NOMO-1 treated with dmso at 0.1 percent for 144 hours (cell line): Measurements from ENCODE around the gene UBAP2.

Experiments
- DNase-seq: peaks from one replicate; lab custom pipeline; 2025; ENCODE audit not compliant: unreplicated experiment; lab: John Stamatoyannopoulos, UW

UBAP2 gene

GRCh38 chr9:34048727-34049629, at the start of gene UBAP2:
Gene UBAP2 (minus strand): TSS chr9:34048887. CDS start chr9:34017148, 31,739 bp downstream.
- peak; percentile 97 for DNase-seq

- no peak for DNase-seq
Observed at GRCh38 chr9:34098307-34098706, 49.6 kb upstream of the UBAP2 start.

- DNase-seq = no peak
Observed at GRCh38 chr9:34097865-34098264, 49.2 kb upstream of the UBAP2 start.

- DNase-seq = no peak
Observed at GRCh38 chr9:34096751-34097150, 48.1 kb upstream of the UBAP2 start.

- DNase-seq = no peak
Observed at GRCh38 chr9:34093578-34093977, 44.9 kb upstream of the UBAP2 start.

GRCh38 chr9:34089311-34089710, 40.6 kb upstream of the UBAP2 start:
- DNase-seq = no peak

GRCh38 chr9:34087370-34087769, 38.7 kb upstream of the UBAP2 start:
- no peak for DNase-seq

GRCh38 chr9:34086864-34087263, 38.2 kb upstream of the UBAP2 start:
- no peak for DNase-seq

- no peak for DNase-seq
Observed at GRCh38 chr9:34085581-34086500, 37.2 kb upstream of the UBAP2 start.

GRCh38 chr9:34084562-34084961, 35.9 kb upstream of the UBAP2 start:
- DNase-seq = no peak

GRCh38 chr9:34079181-34079580, 30.5 kb upstream of the UBAP2 start:
- DNase-seq = no peak

GRCh38 chr9:34072868-34073590, 24.3 kb upstream of the UBAP2 start:
- DNase-seq = no peak

GRCh38 chr9:34072410-34072809, 23.7 kb upstream of the UBAP2 start:
- no peak for DNase-seq

GRCh38 chr9:34070606-34071324, 22.1 kb upstream of the UBAP2 start:
- DNase-seq = no peak

GRCh38 chr9:34069831-34070230, 21.1 kb upstream of the UBAP2 start:
- no peak for DNase-seq

GRCh38 chr9:34065541-34065940, 16.9 kb upstream of the UBAP2 start:
- DNase-seq = no peak

GRCh38 chr9:34059954-34060353, 11.3 kb upstream of the UBAP2 start:
- no peak for DNase-seq

- no peak for DNase-seq
Observed at GRCh38 chr9:34059281-34059680, 10.6 kb upstream of the UBAP2 start.

- no peak for DNase-seq
Observed at GRCh38 chr9:34049630-34050384, 1.1 kb upstream of the UBAP2 start.
